Common myeloid progenitor, CD34-positive (primary cell): ENCODE data around the gene NLRP14.

Experiments used
- CTCF ChIA-PET: fragments of 350-600 bp; sonication (Branson Sonifier 250); formaldehyde crosslinking; loops from one replicate; lab custom pipeline; 2021; ENCODE audit warnings: antibody characterized with exemption; lab: Charles Lee
- POLR2A ChIA-PET: fragments of 350-600 bp; sonication (Branson Sonifier 250); formaldehyde crosslinking; loops from one replicate; lab custom pipeline; 2021; ENCODE audit warnings: antibody characterized with exemption; lab: Charles Lee
- DNase-seq, 3 donors: peaks; one replicate each; pipeline versions ENCODE4 v3.0.0 to v3.0.0-alpha.2; 2013
- H3K27ac ChIP-seq, 2 experiments: 1 replicate in 1 of 2; 2 replicates in 1 of 2; pipeline ENCODE4 v1.7.0; 2013; ENCODE audit warnings: inconsistent platforms in 2 of 2, low read length in 2 of 2, mild to moderate bottlenecking in 2 of 2, low read depth in 1 of 2, moderate library complexity in 1 of 2; ENCODE audit not compliant: severe bottlenecking in 2 of 2, insufficient read depth in 1 of 2, poor library complexity in 1 of 2
- H3K27me3 ChIP-seq, 5 experiments: replicated peaks in 2 of 5; 1 replicate in 3 of 5; 2 replicates in 2 of 5; pipeline versions ENCODE4 v1.6.1 to v1.7.0; 2013; ENCODE audit warnings: low read length in 4 of 5, mild to moderate bottlenecking in 2 of 5, moderate library complexity in 2 of 5, inconsistent platforms in 1 of 5; ENCODE audit not compliant: insufficient read depth in 5 of 5, control insufficient read depth in 4 of 5
- H3K36me3 ChIP-seq, 4 experiments: 1 replicate in 2 of 4; 2 replicates in 2 of 4; pipeline versions ENCODE4 v1.6.1 to v1.7.0; 2013; ENCODE audit warnings: low read length in 3 of 4, control low read depth in 1 of 4, mild to moderate bottlenecking in 1 of 4; ENCODE audit not compliant: control insufficient read depth in 4 of 4, insufficient read depth in 4 of 4
- H3K4me1 ChIP-seq, 4 experiments: 1 replicate in 3 of 4; 2 replicates in 1 of 4; pipeline versions ENCODE4 v1.6.1 to v1.7.1; 2013; ENCODE audit warnings: low read length in 3 of 4, mild to moderate bottlenecking in 3 of 4, control low read depth in 1 of 4, inconsistent platforms in 1 of 4, moderate library complexity in 1 of 4; ENCODE audit not compliant: control insufficient read depth in 4 of 4, insufficient read depth in 4 of 4; ENCODE audit errors: control extremely low read depth in 1 of 4
- H3K4me3 ChIP-seq, 7 experiments: 1 replicate in 4 of 7; 2 replicates in 3 of 7; pipeline versions ENCODE4 v1.5.1 to v1.7.0; 2013; ENCODE audit warnings: mild to moderate bottlenecking in 7 of 7, low read length in 6 of 7, moderate library complexity in 6 of 7, inconsistent platforms in 2 of 7, low read depth in 2 of 7, control low read depth in 1 of 7; ENCODE audit not compliant: insufficient read depth in 4 of 7, control insufficient read depth in 1 of 7; ENCODE audit errors: extremely low read depth in 1 of 7
- H3K9me3 ChIP-seq, 5 experiments: 1 replicate in 4 of 5; 2 replicates in 1 of 5; pipeline versions ENCODE4 v1.6.1 to v1.7.1; 2013; ENCODE audit warnings: low read length in 4 of 5, mild to moderate bottlenecking in 2 of 5, inconsistent platforms in 1 of 5, low read depth in 1 of 5, moderate library complexity in 1 of 5; ENCODE audit not compliant: control insufficient read depth in 4 of 5, insufficient read depth in 2 of 5; ENCODE audit errors: control extremely low read depth in 1 of 5
- WGBS: methylation state at CpG from one replicate; pipeline ENCODE4 v1.1.5; 2013; ENCODE audit not compliant: insufficient coverage; 5-methylcytosine and 5-hydroxymethylcytosine counted together

Gene NLRP14

DNA sequence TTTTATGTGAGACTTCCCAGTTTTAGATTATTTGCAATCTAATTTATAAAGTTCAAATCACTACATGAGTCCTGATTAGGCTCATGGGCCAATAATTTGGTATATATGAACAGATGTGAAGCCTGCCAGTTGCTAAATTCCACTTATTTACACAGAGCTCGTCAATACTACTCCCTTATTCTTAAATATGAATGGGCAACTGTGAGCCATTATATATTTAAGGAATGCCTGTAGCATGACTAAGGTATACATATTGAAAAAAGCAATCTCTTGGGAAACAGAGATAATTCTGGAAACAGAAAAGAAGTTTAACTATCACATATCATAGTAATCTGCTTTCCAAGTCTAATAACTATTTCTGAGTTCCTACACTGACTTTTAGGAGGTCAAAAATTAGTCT lies 95.5 kb downstream of the NLRP14 start:
- Histone ChIP-seq H3K27ac (no peak overlapping the region), H3K36me3 (no peaks in the 10 kb centered on the region), H3K27me3 (peaks cover 3 to 15% (median 5%) of the 10 kb centered on the region in 5 experiments), H3K9me3 (no peaks in the 10 kb centered on the region), H3K4me1 (no peaks in the 10 kb centered on the region), H3K4me3 (no peak overlapping the region)
- ChIA-PET CTCF (no interaction called here), POLR2A (no interaction called here)
- no CpG with 5 or more reads among the region's 1 CpG for WGBS
- no peak for DNase-seq

DNA sequence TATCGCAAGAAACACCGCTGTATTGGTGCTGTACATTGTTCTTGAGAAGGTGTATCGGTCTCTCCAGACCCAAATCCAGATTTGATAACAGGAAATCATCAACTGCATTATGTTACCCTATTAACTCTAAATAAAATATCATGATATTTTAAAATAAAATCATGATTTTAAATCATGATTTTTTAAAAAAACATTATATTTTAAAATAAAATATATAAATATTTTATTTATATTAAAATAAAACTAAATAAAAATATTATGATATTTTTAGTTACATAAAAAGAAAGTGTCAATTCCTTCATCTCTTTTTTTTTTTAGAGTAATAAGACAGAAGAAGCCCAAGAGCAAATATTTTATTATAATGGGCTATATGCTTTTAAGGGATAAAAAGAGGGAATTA lies 96.1 kb downstream of the NLRP14 start:
- POLR2A ChIA-PET: no interaction called here
- Histone ChIP-seq H3K27me3 (peaks cover 3 to 15% (median 5%) of the 10 kb centered on the region in 5 experiments), H3K4me1 (no peaks in the 10 kb centered on the region)

More for the DNA sequence above, 96.1 kb downstream of the NLRP14 start:
- Histone ChIP-seq H3K4me3 (no peak overlapping the region), H3K36me3 (no peaks in the 10 kb centered on the region), H3K27ac (no peak overlapping the region), H3K9me3 (no peaks in the 10 kb centered on the region)
- no CpG with 5 or more reads among the region's 3 CpGs for WGBS
- DNase-seq: no peak
- CTCF ChIA-PET: no interaction called here
